Stimulated activated CD4-positive, alpha-beta T cell treated with anti-CD3 and anti-CD28 coated beads, Interleukin-1b, Interleukin-23, amount 100 ng/mL, for 1 hour (primary cell): Measurements from ENCODE around the gene ALK.

Experiments
- DNase-seq, 2 donors: peaks; one replicate each; pipeline ENCODE4 v3.0.0-alpha.2; 2020; ENCODE audit warnings: low read depth in 2 of 2

ALK gene

DNA sequence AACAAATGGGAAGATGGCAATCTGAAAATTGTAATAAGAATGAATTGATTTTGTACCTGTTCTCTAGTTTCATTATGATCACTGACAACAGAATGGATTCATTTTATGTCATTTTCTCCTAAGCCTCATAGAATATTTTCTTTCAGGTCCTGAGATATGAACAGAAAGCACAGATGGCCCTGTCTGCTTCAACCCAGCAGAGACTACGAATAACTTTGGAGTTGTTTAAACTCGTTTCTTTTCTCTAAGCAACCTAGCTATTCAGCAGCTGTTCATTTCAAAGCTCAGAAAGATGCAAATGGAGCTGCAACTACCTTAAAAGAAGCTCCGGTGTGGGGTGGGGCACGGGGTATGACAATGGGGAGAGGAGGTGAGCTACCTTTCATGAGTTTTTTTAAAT is 124.9 kb downstream of the ALK start:
- no peak for DNase-seq

DNA sequence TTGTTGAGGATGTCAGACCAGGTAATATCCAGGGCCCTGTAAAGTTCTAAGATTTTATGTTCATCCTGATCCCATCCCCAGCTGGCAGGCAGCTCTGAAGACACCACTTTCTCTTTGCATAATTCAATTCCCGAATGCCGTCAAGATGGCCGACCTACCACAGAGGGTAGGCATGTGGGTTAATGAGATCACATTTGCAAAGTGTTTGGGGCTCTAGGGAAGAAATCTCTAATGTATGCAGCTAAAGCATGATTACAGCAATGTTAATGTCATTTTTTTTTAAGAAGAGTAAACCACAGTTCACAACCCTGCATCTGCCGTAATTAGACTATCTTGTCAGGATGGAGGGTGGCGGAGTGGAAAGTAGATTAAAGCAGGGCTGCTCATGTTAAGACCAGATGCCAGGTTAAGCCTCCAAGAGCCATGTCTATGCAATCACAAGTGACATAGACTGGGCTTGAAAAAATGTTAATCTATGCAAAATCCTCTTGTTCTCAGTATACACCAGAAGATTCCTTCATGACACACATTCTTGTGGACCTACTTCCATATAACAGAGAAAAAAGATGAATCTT is 131.4 kb downstream of the ALK start:
- no peak for DNase-seq

DNA sequence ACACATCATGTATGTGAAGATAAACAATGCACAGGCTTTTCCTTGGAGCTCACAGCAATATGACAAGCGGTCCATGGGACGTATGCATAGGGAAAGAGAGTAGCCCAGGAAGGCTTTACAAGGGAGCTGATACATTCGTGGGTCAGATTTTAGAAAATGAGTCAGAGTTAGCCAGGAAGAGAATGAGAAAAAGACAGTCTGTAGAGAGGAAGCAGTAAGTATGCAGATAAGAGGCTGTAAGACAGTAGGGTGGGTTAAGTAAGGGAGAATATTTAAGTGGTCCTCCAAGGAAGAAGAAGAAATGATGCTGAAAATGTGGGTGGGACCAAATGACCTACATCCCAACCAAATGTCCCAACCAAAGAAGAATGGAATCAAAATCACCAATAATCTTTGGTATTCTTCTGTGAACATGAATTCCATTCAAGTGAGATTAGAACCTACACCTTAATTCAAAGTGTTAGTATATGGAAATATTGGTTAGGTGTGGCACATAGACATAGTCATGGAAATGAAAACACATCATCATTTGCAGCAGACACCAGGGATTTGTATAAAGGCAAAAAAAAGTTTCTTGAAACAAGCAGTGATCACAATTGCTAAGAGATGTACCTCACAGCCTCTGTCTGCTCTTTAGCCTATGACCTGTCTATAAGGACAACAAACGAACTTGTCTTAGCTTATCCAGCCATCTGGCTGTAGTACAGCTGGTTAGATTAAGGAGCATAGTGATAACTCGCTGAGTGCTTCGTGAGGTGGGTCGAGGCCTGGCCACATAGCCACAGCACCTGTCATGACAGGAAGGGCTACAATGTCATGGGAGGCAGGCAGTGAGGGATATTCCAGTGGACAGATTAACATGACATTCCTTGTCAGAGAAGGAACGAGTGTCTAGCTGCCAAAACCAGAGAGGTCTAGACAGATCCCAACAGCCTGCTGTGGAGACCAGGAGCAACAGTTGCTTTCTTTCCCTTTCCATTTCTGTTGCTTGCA is 133.6 kb downstream of the ALK start:
- no peak for DNase-seq

DNA sequence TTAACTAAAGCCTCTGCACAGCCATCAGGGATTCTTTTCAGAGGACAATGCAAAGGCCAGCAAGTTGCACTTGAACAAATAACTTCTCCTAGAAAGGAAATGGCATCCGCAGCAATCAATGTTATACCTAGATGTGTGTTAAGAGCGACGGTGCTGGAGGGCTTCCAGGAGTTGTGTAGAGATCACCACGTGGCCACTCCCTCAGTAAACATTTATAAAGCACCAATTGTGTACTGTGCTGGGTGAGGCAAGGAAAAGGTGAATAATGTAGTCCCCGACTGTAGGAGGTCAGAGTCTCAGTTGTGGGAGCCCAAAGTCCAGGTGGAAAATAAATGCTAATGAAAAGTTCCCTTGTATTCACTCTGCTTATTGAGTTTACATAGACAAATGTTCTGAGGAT is 135.0 kb downstream of the ALK start:
- no peak for DNase-seq

DNA sequence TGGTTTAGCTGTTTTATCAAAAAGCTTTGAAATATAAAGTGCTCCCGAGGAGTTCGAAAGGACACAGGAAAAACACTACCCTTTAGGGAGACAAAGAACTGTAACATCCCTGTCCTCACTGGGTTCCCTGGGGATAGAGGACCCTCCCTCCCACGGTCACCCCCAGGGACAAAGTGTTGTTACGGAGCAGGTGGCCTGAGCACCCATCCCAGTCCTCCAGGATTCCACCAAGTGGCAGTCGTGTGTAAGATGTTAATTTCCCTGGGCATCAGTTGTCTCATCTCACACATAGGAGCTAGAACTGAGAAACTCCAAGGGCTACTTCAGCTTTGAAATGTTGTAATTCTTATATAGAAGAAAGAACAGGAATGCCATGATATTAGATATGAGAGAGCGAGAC is 137.7 kb downstream of the ALK start:
- no peak for DNase-seq

DNA sequence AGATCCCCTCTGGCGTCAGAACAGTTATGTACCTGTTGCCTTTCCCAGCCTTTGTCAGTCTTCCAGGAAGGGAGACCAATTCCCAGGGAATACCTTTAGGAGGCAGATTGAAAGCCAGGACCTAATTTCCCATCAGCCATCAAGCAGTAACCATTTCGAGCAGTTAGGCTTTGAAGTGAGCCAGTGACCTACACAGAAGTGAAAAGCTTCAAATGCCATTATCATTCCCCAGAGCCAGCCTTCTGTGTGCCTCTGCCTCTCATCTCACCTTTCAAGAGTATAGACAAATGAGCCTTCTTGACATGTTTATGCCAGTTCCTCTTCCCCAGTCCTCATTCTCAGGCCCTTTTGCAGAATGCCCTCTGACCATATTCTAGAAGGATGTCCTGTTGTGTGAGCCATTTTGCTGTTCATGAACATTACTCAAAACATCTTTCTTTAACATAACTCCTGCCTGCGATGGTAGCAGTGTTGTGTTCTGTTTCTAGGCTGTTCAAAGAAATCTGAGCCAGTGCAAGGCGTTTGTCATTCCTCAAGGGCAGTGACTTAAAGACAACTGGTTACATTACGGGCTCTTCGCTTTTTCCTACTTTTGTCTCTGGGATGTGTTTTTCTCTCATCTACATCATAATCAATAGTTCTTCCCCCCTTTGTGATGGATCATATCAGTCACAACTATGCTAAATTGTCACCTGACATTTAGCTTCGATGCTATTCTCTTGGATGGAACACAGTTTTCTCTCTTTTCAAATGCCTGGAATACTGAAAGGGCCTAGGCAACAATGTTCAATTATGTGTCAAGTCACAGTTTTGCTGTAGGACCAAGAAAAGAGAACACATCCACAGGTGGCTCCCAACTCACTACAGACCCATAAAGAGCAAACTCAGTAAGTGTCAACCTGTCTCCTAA is 138.6 kb downstream of the ALK start:
- no peak for DNase-seq

DNA sequence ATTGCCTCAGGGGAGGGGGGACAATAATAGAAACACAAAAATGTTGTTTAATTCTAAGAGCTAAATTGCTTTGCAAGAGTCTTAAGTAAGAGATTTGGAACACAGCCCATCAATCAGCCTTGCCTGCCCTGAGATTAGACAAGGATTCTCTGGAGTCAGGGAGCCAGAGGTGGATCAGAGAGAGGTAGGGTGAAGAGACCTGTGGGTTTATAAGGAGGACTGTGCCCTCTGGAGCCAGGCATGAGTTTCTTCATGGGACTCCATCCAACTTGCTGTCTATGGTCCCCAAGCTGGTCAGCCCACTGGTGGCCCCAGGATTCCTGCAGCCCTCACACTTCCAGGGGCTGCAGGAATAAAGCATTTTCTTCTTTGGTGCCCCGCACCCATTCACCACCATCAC is 139.3 kb downstream of the ALK start:
- no peak for DNase-seq

DNA sequence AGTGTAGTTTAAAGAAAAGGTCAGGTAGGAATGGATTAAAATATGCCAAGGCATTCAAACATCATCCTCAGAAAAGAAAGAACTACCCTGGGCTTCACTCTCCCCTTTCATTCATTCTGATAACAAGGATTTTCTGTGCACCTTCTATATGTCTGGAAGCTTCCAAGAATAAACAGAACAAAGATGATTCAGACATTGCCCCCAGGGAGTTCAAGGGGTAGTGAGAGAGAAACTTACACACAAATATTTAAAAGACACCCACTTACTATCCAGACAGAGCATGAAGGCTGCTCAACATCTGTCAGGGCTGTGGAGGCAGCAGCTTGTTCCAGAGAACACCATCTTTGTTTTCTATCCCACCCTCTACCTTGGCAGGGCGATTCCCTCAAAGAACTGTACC is 140.5 kb downstream of the ALK start:
- DNase-seq = no peak

DNA sequence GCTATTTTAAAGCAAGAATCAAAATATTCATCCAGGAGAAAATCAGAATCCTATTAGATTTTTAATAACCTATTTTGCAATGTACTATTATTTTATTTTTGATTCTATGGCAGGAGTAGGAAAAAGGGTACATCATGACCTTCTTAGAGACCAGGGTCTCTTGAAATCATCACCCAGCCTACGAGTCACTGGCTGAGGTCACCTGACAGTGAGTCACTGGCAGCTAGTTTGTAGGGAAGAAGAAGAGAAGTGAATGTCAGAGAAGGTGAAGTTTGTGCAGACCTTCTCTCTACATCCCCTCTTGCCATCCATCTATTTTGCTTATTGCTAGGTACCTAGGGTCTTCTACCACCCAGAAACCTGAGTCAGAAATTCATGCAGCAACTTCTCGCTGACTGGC is 144.2 kb downstream of the ALK start:
- no peak for DNase-seq

DNA sequence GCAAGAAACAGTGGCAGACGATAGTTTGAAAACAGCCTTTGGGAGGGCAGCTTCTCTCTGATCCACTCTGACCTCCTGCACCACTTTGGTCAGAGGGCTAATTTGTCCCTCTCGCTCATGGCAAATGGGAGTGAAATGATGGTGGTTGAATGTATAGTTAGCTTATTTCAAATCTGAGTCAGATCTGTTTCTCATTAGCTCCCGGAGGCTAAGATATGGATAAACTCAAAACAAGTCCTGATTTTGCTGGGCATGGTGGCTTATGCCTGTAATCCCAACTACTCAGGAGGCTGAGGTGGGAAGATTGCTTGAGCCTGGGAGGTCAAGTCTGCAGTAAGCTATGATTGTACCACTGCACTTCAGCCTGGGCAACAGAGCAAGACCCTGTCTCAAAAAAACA is 145.0 kb downstream of the ALK start:
- DNase-seq = no peak

DNA sequence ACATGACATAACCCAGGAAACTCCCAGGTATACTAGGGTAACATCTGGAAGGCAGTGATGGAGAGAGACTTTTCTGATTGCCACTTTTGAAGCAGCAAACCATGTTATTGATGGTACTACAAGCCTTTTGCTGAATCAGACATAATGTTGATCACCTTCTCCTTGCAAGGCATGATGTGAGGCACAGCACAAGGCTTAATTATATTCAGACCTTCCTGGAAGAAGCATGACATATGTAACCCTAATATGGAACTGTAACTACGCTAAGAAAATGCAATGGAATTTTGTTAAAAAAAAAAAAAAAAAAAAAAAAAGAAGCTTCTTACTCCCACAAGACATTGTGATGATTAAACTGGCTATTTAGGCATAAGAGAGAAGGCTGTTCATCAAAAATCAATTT is 145.4 kb downstream of the ALK start:
- no peak for DNase-seq

DNA sequence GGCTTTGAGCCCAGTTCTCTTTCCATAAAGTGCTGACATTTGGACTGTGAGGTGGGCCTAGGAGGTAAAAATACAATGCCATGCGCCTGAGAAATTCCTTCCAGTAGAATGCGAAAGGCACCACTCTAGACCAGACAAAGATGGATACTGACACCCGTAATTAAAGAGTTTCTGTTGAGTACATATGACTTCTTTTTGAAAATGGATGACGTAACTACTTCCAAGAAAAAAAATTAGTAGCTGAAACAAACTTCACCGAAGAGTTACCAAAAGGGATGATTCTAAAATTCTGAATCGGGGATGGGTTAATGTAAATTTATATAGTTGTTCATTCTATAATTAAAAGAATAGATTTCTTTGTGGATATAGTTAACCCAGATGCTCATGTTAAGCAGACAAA is 146.8 kb downstream of the ALK start:
- no peak for DNase-seq

DNA sequence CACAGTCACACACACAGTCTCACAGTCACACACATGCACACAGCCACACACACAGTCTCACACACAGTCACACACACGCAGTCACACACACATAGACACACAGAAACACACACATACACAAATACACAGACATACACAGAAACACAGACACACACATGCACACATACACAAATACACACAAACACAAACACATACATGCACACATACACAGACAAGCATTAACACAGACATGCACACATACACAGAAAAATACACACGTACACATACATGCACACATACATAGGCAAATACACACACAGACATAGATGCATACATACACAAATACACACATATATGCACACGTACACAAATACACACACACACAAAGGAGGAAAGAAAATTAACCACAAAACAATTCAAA is 150.5 kb downstream of the ALK start:
- DNase-seq = no peak

DNA sequence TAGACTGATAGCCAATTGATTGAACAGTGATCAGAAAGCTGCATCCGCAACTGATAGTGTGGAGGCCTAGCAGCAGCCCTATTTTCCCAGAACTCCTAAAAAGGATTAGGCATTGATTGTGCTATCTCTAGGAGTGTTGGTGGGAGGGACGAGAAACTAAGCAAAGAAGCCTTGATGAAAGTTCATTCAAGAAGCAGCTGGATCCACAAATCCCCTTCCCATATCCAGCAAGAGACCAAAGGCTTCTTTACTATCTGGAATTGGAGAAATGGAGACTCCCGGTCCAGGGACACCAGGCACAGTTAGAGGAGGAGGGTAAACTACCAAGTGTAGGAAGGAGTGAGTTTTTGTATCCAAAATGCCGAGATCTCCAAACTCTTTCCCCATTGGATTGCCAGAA is 151.5 kb downstream of the ALK start:
- no peak for DNase-seq

DNA sequence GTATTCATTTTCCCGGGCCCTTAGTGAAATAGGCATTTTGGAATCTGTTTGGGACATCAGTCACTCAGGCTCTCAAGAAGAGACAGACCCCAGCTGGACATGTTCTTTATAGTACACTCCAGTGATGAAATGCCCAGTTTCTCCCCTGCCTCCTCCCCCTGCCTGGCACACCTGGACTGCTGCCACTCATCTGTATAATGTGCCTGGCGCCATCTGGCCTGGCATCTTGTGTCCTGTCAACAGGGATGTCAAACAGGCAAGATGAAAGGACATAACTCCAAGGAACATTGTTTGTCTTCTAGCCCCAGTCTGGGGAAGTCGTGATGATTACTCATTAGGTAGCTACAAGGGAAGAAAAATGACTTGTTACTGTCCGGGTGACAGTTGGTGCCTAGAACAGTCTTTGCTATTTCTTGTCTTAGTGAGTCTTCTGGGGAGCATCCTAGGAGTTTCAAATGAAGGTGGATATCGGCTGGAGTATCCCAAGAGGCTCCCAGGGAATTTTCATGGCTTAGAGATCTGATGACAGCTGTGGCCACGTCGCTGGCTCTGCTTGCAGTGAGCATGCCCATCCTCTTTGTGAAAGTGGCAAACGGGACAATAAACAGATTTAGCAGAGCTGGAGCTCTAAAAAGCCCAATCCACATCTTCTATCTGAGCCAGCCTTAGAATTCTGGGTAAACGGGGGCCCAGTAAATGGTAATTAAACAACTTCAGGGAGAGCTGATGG is 153.6 kb downstream of the ALK start:
- DNase-seq = no peak

DNA sequence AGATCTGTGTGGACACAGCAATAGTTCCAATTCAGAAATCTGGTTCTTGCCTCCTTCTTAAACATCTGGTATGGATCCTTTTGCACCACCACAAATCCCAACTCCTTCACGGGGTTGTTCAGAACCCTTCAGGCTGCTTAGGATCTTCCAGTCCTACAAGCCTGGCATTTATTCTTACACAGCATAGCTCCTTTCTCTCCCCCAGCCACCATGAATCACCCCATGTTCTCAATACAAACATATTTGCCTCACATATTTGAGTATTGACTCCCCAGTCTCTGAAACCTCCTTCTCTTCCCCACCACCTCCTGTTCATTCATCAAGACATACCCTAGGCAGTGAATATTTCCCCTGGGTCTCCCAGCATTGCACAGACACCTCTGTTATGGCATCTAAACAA is 155.2 kb downstream of the ALK start:
- no peak for DNase-seq

DNA sequence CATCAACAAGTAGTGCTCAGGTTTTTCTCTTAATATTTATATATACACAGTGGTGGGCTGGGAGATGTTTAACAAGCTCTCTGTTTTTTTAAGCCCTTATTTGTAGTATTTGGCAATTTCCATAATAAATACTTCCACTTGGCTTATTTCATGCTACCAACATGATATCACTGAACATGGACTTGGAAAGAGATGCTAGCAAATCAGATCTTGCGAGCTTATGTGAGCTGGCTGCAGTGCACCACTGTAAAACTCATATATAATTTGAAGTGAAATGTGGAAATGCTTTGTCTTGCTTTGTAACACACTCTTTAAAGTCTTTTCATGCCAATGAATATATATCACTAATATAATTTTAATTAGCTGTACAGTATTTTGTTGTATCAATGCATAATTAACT is 155.7 kb downstream of the ALK start:
- DNase-seq = no peak

DNA sequence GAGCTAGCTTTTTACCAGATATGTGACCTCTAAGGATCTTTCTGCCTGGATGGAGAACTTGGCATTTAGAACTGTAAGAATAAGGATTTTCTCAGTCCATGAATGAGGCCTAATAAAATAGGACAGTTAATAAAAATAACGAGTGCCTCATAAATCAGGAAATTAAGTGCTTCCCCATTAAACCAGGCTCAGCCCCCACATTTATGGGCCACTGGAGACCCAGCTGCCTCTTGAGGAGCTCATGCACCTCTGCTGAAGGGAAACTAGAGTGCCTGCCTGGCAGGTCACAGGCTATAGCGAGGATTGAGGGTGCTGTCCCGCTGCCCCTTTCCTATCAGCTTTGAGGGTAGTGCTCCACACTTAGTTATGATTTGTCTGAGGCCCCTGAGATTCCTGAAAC is 158.0 kb downstream of the ALK start:
- DNase-seq = no peak

DNA sequence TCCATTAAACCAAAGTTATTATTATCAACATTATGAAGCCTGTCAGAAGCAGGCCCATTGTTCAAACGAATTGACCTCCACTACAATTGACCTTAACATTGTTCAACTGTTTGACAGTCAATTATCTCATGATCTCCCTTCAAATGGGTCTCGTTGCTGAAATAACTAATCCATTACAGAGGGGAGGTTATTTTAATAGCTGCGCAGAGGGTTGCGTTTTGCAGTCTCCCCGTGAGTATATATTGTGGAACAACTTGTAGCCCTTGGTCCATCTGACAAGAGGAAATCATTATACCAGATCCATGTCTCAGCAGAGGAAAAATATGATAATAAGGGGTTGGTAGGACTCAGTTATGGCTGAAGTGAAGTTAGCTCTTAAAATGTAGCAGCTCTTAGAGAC is 159.1 kb downstream of the ALK start:
- no peak for DNase-seq

DNA sequence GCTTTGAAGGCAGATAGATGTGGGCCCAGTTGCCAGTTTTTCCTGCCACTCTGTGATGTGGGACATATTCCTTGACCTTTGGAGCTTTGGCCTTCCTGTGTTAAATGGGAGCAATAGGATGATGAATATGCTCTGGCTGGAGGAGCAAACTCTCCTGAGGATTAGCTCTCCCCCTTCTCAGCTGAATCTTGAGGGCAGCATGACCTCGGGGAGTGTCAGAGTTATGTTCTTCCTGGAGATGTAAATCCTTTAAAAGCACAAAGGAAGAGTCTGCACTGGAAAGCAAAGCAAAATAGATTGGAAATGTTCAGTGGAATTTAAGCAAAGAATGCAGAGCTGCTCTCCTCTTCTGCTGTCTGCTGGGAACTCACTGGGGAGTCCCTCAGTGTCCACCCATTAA is 160.1 kb downstream of the ALK start:
- no peak for DNase-seq

DNA sequence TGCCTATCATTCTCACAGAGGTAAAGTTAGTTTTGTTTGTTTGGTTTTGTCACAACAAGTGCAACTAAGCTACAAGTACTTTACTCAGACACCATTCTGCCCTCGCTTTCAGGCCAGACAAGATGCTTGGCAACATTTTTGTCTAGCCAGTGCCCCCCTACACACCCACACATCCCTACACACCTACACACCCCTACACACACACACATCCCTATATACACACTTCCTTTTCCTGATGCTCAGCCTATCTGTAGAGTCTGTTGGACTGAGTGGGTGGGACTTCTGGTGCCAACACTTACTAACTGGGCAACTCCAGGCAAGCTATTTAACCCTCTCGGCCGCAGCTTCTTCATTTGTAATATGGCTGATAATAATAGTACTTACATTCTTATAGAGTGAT is 161.4 kb downstream of the ALK start:
- no peak for DNase-seq

DNA sequence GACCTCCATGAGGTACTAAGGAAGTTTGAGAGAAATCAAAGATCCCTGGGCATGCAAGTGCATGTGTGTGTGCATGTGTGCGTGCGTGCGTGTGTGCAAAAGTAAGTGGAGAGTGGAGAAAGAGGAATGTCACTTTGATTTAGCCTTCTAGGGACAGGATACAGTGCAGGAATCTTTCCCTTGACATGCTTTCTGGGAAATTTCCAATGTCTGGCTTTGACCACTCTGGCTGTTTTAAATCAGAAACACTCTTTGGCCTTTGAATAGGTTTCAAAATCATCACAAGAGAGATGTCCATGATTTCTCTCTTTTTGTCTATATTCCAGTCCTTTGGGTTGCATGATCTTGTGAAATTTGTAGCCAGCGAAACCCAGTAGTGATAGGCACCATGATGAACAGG is 162.0 kb downstream of the ALK start:
- DNase-seq = no peak
